Brain microvascular endothelial cell (primary cell): ENCODE results near the gene CNR1.
A peak's percentile ranks its signal among the peaks of the same experiment; 100 is the strongest.

Experiments used
- DNase-seq: peaks from one replicate; pipeline ENCODE4 v3.0.0-alpha.2; 2020
- H3K27ac ChIP-seq: fragments of 250-450 bp; sonication (Bioruptor Pico); 2 replicates; pipeline ENCODE4 v1.5.1; 2020; ENCODE audit warnings: mild to moderate bottlenecking, moderate library complexity
- H3K27me3 ChIP-seq: fragments of 250-450 bp; sonication (Bioruptor Pico); replicated peaks from 2 replicates; pipeline ENCODE4 v1.5.1; 2020; ENCODE audit warnings: mild to moderate bottlenecking
- H3K36me3 ChIP-seq: fragments of 250-450 bp; sonication (Bioruptor Pico); replicated peaks from 2 replicates; pipeline ENCODE4 v1.5.1; 2020; ENCODE audit warnings: mild to moderate bottlenecking
- H3K4me3 ChIP-seq: 2 replicates; pipeline ENCODE4 v1.5.1; 2011; ENCODE audit warnings: low read depth, mild to moderate bottlenecking, control low read depth, low read length, moderate library complexity
- CTCF ChIP-seq: IDR thresholded peaks from 2 replicates; pipeline ENCODE4 v1.5.1; 2011; ENCODE audit warnings: low read depth, mild to moderate bottlenecking, moderate library complexity, low read length, control low read depth, inconsistent platforms; ENCODE audit errors: missing control alignments
- in situ Hi-C: cut with HindIII; loops from 2 replicates; pipeline ENCODE4 v1.10.0; 2017; ENCODE audit warnings: low sequenced_read_pairs, low pct_ligation_motif_present

The CNR1 gene

GRCh38 chr6:88114838-88115237, 51.3 kb downstream of the CNR1 start:
- DNase-seq: no peak
- H3K4me3 ChIP-seq: no peak overlapping the region
- no peaks in the 10 kb centered on the region for H3K36me3 ChIP-seq
- no peak for TF ChIP-seq CTCF
- no peak overlapping the region for H3K27ac ChIP-seq
- in situ Hi-C loops: no loop called here
- H3K27me3 ChIP-seq: no peaks in the 10 kb centered on the region

DNA sequence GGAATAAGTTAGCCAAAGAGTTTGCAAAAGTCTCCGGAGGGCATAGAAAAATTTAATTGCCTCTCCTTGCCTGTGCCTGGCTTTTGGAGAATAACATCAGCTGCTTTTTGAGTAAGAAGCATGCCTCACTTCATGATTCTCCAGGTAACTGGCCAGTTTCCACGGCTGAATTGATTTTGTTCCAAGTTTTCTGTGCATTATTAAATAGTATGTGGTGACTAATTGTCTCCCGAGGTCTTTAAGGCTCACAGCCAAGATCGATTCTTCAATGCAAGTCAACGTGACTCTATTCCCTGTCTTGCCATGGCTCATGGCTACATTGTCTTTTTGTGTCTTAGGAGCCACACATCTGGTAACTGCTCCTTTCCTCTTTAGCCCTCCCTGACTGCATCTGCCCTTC, 54.2 kb downstream of the CNR1 start:
- DNase-seq: no peak
- Histone ChIP-seq H3K27me3 (no peaks in the 10 kb centered on the region), H3K36me3 (no peaks in the 10 kb centered on the region), H3K4me3 (no peak overlapping the region), H3K27ac (no peak overlapping the region)
- in situ Hi-C loops: no loop called here
- TF ChIP-seq CTCF: no peak

DNA sequence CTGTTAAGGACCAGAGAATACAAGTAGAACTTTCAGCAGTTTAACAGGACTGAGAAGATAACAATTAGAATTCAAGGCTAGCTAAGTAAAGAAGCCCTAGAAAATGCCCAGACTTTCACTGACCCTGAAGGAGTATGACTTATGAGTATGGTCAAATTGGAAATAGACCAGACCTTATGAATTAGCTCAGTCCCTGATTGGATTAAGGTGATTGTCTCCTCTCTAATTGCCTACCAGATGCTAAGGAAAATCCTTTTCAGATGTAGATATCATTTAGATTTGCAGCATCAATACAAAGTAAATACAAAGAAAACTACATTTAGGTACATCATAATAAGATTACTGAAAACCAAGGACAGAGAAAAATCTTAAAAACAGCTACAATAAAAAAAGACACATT, 58.9 kb downstream of the CNR1 start:
- no peak overlapping the region for H3K27ac ChIP-seq
- no peak for TF ChIP-seq CTCF
- in situ Hi-C loops: no loop called here
- DNase-seq: no peak
- no peaks in the 10 kb centered on the region for H3K36me3 ChIP-seq
- no peak overlapping the region for H3K4me3 ChIP-seq
- no peaks in the 10 kb centered on the region for H3K27me3 ChIP-seq

- no peak for TF ChIP-seq CTCF
- no peaks in the 10 kb centered on the region for H3K36me3 ChIP-seq
- in situ Hi-C loops: no loop called here
- DNase-seq: peak; percentile 28
- no peak overlapping the region for H3K27ac ChIP-seq
- H3K4me3 ChIP-seq: no peak overlapping the region
- no peaks in the 10 kb centered on the region for H3K27me3 ChIP-seq
Observed at GRCh38 chr6:88105741-88106340, 60.3 kb downstream of the CNR1 start.
